ENCODE results near the gene CDC26. TPM values are rescaled to one million over a fixed set of nuclear protein-coding genes. Genes with fewer than 3 reads are reported as not detected.

Gene CDC26
- total and polyA plus RNA-seq, 2 experiments from 2014 or later = 39.8 to 77.2 TPM

DNA sequence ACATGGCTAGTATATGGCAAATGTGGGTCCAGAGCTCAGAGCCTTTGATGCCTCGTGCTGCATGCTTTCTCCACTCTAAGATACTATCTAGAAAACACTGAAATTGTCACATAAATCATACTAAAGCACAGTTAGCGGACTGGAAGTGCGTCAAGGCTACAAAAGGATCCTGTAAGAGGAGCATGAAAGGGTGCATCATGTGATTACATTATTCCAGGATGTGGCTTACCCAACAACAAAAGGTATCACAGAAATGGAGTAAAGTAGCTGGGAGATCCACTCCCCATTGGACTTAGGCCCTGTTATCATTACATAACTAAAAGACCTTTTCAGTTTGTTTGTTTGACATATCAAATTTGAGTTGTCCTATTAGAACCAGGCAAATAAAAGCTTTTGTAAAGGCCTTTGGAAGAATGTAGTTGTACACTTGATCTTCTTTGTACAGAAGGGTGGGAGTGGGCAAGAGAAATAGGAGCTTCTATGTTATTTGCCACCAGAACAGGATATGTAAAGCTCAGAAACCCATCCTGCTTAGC, 47.2 kb downstream of the CDC26 start:
- H2AFZ ChIP-seq = no peak overlapping the region
- H3K4me2 ChIP-seq = no peak overlapping the region
- peaks cover 8% of the 10 kb centered on the region for H4K20me1 ChIP-seq (ENCODE audit: insufficient read depth, poor library complexity, severe bottlenecking)
- H3K27me3 ChIP-seq = no peaks in the 10 kb centered on the region
- TF ChIP-seq EZH2 (IDR thresholded peaks at IDR 0.05; ENCODE audit: borderline replicate concordance) (no peak), EZH2phosphoT487 (IDR thresholded peaks at IDR 0.05; ENCODE audit: low read depth, severe bottlenecking, unreplicated experiment) (no peak)
- TF ChIP-seq, protein P1, sequence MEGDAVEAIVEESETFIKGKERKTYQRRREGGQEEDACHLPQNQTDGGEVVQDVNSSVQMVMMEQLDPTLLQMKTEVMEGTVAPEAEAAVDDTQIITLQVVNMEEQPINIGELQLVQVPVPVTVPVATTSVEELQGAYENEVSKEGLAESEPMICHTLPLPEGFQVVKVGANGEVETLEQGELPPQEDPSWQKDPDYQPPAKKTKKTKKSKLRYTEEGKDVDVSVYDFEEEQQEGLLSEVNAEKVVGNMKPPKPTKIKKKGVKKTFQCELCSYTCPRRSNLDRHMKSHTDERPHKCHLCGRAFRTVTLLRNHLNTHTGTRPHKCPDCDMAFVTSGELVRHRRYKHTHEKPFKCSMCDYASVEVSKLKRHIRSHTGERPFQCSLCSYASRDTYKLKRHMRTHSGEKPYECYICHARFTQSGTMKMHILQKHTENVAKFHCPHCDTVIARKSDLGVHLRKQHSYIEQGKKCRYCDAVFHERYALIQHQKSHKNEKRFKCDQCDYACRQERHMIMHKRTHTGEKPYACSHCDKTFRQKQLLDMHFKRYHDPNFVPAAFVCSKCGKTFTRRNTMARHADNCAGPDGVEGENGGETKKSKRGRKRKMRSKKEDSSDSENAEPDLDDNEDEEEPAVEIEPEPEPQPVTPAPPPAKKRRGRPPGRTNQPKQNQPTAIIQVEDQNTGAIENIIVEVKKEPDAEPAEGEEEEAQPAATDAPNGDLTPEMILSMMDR (IDR thresholded peaks at IDR 0.05; ENCODE audit: poor library complexity) = no peak
- H3K4me1 ChIP-seq (ENCODE audit: insufficient read depth) = peaks cover 9% of the 10 kb centered on the region
- DNase-seq (ENCODE audit: low spot score) = peak; percentile 7
- peaks cover 82% of the 10 kb centered on the region for H3K79me2 ChIP-seq
- no peak overlapping the region for H3K4me3 ChIP-seq
- no peaks in the 10 kb centered on the region for H3K36me3 ChIP-seq (replicated peaks; ENCODE audit: insufficient read depth, low read depth)
- H3K9me2 ChIP-seq (replicated peaks; ENCODE audit: insufficient read depth) = no peaks in the 10 kb centered on the region
- H3K27ac ChIP-seq = no peak overlapping the region
- no peaks in the 10 kb centered on the region for H3K9me3 ChIP-seq (ENCODE audit: low read depth)
- WGBS (ENCODE audit: low lambda C conversion rate, missing lambda C conversion rate) = 73% methylated on average over 3 of the region's 3 CpGs

DNA sequence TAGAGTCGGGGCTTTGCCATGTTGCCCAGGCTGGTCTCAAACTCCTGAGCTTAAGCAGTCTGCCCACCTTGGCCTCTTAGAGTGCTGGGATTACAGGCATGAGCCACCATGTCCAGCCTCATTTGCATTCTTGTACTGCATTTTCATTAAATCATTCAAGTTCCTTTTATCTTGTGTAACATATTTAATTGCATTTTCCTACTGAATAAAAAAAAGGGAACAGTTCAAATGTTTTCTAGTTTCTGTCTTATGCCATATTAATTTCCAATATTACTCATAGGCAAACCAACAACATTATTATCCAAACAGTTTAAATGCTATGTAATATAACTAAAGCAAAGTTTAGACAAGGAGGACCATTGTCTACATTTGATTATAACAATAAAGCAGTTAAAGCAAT, 47.9 kb downstream of the CDC26 start:
- H4K20me1 ChIP-seq (ENCODE audit: insufficient read depth, poor library complexity, severe bottlenecking) = peaks cover 8% of the 10 kb centered on the region
- no peak overlapping the region for H2AFZ ChIP-seq
- no peaks in the 10 kb centered on the region for H3K9me3 ChIP-seq (ENCODE audit: low read depth)
- TF ChIP-seq EZH2phosphoT487 (IDR thresholded peaks at IDR 0.05; ENCODE audit: low read depth, severe bottlenecking, unreplicated experiment) (no peak), EZH2 (IDR thresholded peaks at IDR 0.05; ENCODE audit: borderline replicate concordance) (no peak)
- TF ChIP-seq, protein P1 (IDR thresholded peaks at IDR 0.05; ENCODE audit: poor library complexity) = no peak
- peaks cover 84% of the 10 kb centered on the region for H3K79me2 ChIP-seq
- H3K4me3 ChIP-seq = no peak overlapping the region
- H3K4me1 ChIP-seq (ENCODE audit: insufficient read depth) = peaks cover 14% of the 10 kb centered on the region
- no peak overlapping the region for H3K27ac ChIP-seq
- WGBS (ENCODE audit: low lambda C conversion rate, missing lambda C conversion rate) = 58% methylated on average over 1 of the region's 1 CpG
- H3K36me3 ChIP-seq (replicated peaks; ENCODE audit: insufficient read depth, low read depth) = no peaks in the 10 kb centered on the region
- no peaks in the 10 kb centered on the region for H3K9me2 ChIP-seq (replicated peaks; ENCODE audit: insufficient read depth)
- H3K27me3 ChIP-seq = no peaks in the 10 kb centered on the region
- no peak for DNase-seq (ENCODE audit: low spot score)
- no peak overlapping the region for H3K4me2 ChIP-seq

DNA sequence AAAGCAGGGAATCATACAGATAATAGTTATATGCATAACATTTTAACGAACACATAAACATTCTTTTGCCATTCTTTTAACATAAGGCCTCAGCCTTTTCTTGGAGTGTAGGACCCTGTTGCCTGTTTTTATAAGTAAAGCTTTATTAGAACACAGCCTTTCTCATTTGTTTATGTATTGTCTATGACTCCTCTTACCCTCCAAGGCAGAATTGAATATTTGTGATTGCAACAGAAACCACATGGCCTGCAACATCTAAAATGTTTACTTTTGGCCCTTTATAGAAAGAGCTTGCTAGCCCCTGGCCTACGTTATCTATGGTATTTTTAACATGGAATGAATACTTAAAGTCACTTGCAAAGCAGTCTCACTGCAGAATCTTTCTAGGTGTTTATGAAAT, 51.4 kb downstream of the CDC26 start:
- Histone ChIP-seq H3K9me2 (replicated peaks; ENCODE audit: insufficient read depth) (no peaks in the 10 kb centered on the region), H3K27me3 (no peaks in the 10 kb centered on the region), H3K36me3 (replicated peaks; ENCODE audit: insufficient read depth, low read depth) (no peaks in the 10 kb centered on the region), H3K4me3 (no peak overlapping the region), H2AFZ (no peak overlapping the region), H3K79me2 (peaks cover 75% of the 10 kb centered on the region), H3K4me2 (peak overlapping the region; percentile 90), H3K4me1 (ENCODE audit: insufficient read depth) (peaks cover 19% of the 10 kb centered on the region), H3K9me3 (ENCODE audit: low read depth) (no peaks in the 10 kb centered on the region), H4K20me1 (ENCODE audit: insufficient read depth, poor library complexity, severe bottlenecking) (peaks cover 3% of the 10 kb centered on the region), H3K27ac (no peak overlapping the region)
- WGBS (ENCODE audit: low lambda C conversion rate, missing lambda C conversion rate) = 63% methylated on average over 2 of the region's 2 CpGs
- no peak for DNase-seq (ENCODE audit: low spot score)
- TF ChIP-seq, protein P1 (IDR thresholded peaks at IDR 0.05; ENCODE audit: poor library complexity) = no peak

DNA sequence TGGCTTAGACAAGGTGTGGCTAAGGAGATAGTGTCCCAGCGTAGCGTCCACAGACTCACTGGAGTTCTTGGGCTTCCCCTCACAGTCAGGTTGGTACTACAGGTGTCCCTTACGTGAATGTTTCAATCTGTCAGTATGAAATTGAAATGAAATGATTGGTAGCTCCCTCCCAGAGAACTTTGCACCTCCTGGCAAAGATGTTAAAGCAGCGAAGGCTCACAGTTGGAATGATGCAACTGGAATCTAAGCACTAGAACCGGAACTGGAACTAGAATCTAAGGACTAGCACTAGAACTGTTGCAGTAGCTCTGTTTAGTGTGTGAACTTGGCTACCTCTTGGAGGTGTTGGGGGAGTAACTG, 52.9 kb downstream of the CDC26 start:
- TF ChIP-seq, protein P1 (IDR thresholded peaks at IDR 0.05; ENCODE audit: poor library complexity) = no peak
- TF ChIP-seq EZH2phosphoT487 (IDR thresholded peaks at IDR 0.05; ENCODE audit: low read depth, severe bottlenecking, unreplicated experiment) (no peak), EZH2 (IDR thresholded peaks at IDR 0.05; ENCODE audit: borderline replicate concordance) (no peak)
- peak; percentile 51 for DNase-seq (ENCODE audit: low spot score)
- H3K36me3 ChIP-seq (replicated peaks; ENCODE audit: insufficient read depth, low read depth) = no peaks in the 10 kb centered on the region
- peaks cover 80% of the 10 kb centered on the region for H3K79me2 ChIP-seq
- H3K4me2 ChIP-seq = peak overlapping the region; percentile 90
- H2AFZ ChIP-seq = peak overlapping the region; percentile 60
- no peaks in the 10 kb centered on the region for H3K9me3 ChIP-seq (ENCODE audit: low read depth)
- H3K4me3 ChIP-seq = peak overlapping the region; percentile 65
- H4K20me1 ChIP-seq (ENCODE audit: insufficient read depth, poor library complexity, severe bottlenecking) = peaks cover 3% of the 10 kb centered on the region
- no peaks in the 10 kb centered on the region for H3K9me2 ChIP-seq (replicated peaks; ENCODE audit: insufficient read depth)
- peak overlapping the region; percentile 84 for H3K27ac ChIP-seq
- no peaks in the 10 kb centered on the region for H3K27me3 ChIP-seq
- H3K4me1 ChIP-seq (ENCODE audit: insufficient read depth) = peaks cover 19% of the 10 kb centered on the region
- WGBS (ENCODE audit: low lambda C conversion rate, missing lambda C conversion rate) = 42% methylated on average over 5 of the region's 5 CpGs

Data from hepatocyte (in vitro differentiated cells).